DOHH2 (cell line): ENCODE data around the gene NAV2.

ENCODE experiments used
- CTCF ChIP-seq: fragments of 200-600 bp; sonication (generic); IDR thresholded peaks from one replicate; pipeline ENCODE4 v1.5.1; 2014; ENCODE audit warnings: antibody characterized with exemption, mild to moderate bottlenecking, low read depth, low read length; ENCODE audit not compliant: poor library complexity, severe bottlenecking
- EZH2phosphoT487 ChIP-seq: fragments of 200-600 bp; sonication (generic); IDR thresholded peaks from 2 replicates; pipeline ENCODE4 v1.6.1; 2017; ENCODE audit warnings: borderline replicate concordance, mild to moderate bottlenecking, antibody characterized with exemption, low read length, moderate library complexity, mixed read lengths

GRCh38 chr11:19718051-19718450 is 5.4 kb downstream of the NAV2 start:
- TF ChIP-seq CTCF: no peak
- TF ChIP-seq EZH2phosphoT487: no peak
